HG02642 (cell line): ENCODE data around the gene ZMAT1.
"Not testable (repeated sequence)": the region's sequence is repeated elsewhere in the genome, so short reads cannot be mapped to it uniquely, and the experiment has no call there.

Experiments used
- ATAC-seq: cut with Tn5 transposase; IDR thresholded peaks from one replicate; pipeline ENCODE4 v1.9.1; 2021; ENCODE audit warnings: mild to moderate bottlenecking; ENCODE audit not compliant: unreplicated experiment, poor library complexity

ZMAT1 gene

DNA sequence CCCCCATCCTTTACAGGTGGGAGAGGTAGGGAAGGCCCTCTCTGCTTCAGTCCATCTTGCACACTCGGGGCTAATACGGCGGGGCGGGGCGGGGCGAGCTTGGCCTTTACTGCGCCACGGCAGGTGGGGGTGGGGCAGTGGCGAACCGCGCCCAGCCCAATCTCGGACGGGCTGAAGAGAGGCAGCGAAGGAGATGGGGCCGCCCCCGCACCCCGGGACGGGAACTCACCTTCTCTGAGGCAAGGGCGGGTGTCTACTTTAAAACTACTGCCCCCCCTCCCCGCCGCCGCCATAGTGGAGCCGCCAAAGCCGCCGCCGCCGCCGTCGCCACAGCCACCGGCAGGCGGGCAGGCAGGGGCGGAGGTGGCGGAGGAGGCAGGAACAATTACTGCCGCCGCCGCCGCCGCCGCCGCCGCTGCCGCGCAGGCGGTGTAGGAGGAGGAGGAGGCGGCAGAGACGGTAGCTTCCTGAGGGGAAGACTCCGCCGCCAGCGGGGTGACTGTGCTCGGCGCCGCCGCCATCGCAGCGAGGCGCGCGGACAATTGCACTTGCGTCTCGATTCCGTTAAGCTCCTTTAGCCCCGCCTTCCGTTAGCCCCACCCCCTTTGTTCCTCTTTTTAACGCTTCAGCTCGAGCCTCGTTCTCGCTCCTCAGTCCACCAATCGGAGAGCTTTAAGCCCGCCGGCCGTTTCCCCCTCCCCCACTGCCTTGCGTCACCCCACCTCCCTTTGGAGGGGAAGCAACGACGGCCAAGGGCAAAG lies at the start of gene ZMAT1:
Gene ZMAT1, minus strand, starts transcription at position 540 of the 761 bp plus-strand sequence. Its CDS starts 19 bp downstream, at position 521.
- ATAC-seq: peak; percentile 94

DNA sequence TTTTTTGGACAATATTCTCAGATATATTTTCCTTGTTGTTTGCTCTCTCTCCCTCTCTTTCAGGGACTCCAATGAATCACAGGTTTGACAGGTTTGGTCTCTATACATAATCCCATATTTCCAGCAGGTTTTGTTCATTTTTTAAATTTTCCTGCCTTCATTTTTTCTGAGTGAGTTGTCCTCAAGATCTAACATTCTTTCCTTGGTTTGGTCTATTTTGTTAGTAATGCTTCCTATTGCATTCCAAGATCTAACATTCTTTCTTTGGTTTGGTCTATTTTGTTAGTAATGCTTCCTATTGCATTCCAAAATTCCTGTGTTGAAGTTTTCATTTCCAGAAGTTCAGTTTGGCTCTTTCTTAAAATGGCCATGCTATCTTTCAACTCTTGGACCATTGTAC lies 45.3 kb upstream of the ZMAT1 start:
- ATAC-seq: no peak

DNA sequence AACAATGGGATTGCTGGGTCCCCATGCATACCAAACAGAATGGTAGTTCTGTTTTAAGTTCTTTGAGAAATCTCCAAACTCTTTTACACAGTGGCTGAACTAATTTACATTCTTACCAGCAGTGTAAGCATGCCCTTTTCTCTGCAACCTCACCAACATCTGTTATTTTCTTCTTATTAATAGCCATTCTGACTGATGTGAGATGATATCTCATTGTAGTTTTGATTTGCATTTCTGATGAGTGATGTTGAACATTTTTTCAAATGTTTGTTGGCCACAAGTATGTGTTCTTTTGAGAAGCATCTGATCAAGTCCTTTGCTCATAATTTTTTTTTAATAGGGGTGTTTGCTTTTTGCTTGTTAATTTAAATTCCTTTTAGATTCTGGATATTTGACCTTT lies 41.2 kb upstream of the ZMAT1 start:
- no peak for ATAC-seq

DNA sequence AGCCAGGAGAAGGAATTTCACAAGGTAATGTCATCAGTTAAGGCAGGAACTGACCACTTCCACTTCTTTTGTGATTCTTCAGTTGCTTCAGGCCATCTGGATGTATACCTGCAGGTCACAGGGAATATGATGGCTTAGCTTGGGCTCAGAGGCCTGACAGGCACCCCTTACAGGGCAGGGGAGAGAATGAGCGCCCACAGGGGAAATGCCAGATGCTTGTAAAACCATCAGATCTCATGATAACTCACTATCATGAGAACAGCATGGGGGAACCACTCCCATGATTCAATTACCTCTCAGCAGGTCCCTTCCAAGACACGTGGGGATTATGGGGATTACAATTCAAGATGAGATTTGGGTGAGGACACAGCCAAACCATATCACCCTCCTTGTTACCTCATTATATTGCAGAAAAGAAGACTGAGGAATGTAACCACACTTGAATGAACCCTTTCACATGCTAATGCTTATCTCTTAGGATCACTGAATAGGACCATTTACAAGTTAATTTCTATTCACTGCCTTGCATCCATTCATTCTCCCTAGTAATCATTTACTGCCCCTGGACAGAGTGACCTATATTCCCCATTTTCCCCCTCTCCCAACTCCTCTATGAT lies 33.2 kb upstream of the ZMAT1 start:
- ATAC-seq: not testable (repeated sequence)

DNA sequence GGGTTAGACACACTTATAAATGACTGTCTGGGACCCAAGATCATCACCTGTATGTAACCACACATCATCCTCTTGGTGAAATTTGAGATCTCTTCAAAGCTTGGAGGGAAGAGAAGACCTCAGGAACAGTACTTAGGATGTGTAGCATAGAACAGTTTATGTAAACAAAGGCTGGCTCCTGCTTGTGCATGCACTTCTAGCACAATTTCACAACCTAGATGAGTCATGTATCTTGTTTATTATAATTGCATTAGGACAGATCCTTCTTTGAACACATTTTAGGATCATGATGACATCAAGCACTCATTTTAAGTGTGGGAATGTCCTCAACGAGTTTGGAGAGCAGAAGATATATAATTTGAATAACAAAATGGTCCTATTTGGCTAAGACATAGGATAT lies 26.3 kb upstream of the ZMAT1 start:
- no peak for ATAC-seq

DNA sequence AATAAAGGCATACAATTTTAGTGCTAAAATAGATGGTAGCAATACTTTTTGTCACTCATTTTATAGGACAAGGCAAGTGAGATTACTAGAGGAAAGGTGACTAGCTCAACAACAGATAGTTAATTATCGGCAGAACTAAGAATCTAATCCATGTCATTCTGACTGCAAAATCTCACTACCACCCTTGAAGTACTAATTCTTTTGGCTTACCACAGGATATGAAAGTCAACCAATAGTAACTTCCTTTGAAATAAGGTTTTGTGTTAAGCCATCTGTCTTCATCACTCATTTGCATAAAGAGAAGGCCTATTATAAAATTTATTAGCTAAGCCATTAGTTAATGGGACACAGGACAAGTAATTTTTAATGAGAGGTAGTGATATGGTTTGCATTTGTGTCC lies 25.3 kb upstream of the ZMAT1 start:
- ATAC-seq: no peak

DNA sequence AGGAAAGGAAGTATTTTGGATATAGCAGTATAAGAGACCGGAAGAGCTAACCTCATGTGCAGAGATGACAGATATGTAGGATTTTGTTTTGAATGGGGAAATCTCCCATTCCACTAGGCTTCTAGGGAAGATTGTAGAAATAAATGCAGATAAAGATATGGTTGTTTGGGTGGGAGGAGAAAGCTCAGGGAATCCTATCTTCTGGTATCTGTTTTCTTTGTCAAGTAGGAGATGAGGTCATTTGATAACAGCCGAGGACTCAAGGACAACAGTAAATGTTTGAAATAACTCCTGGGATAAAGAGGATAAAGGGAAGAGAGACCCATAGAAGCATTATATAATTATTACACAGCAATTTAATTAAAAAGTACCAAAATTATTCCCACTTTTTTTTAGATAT lies 24.7 kb upstream of the ZMAT1 start:
- no peak for ATAC-seq

DNA sequence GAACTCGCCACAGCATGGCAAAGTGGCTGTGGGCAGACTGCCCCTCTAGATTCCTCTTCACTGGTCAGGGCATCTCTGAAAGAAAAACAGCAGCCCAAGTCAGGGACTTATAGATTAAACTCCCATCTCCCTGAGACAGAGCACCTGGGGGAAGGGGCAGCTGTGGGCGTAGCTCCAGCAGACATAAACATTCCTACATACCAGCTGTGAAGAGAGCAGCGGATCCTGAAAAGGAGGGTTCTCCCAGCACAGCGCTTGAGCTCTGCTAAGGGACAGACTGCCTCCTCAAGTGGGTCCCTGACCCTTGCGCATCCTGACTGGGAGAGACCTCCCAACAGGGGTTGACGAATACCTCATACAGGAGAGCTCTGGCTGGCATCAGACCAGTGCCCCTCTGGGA lies 18.8 kb upstream of the ZMAT1 start:
- no peak for ATAC-seq

DNA sequence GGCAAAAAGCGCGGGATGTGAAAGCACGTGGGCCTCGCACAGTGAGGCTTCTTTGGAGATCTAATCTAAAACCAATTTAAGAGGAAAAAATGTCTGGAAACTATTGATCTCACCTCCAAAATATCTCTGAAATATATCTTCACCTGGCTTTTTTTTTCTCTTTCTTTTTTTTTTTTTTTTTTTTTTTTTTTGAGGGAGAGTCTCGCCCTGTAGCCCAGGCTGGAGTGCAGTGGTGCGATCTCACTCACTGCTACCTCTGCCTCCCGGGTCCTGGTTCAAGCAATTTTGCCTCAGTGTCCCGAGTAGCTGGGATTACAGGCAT lies 383 bp upstream of the ZMAT1 start:
- no peak for ATAC-seq

DNA sequence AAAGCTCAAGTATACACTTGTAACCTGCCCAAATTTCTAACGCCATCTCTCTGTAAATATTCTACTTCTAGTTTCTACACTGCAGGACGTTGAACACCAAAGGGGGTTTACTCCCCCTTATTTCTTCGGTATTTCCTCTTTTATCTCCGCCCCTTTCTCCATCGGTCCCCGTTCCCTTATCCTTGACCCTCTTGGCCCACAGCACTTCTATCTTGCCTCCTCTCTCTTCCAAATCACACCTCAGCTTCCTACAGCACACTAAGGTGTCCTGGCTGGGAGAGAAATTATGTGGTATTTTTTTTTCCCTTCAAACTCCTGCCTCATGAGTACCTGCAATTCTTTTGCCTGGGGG lies 715 bp downstream of the ZMAT1 start:
- peak; percentile 8 for ATAC-seq

DNA sequence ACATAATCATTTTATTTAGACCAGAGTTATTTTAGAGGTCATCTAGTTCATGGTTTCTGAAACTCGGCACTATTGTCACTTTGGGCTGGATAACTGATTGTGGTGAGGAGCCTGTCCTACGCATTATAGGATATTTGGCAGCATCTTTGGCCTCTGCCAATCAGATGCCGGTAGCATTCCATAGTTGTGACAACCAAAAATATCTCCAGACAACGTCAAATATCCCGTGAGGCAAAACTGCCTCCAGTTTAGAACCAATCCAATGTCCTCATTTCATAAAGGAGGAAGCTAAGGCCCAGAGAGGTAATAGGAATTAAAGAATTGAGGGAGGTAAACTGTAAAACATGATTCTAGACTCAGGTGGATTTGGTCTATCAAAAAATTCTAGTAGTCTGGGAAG lies 6.1 kb downstream of the ZMAT1 start:
- ATAC-seq: no peak

DNA sequence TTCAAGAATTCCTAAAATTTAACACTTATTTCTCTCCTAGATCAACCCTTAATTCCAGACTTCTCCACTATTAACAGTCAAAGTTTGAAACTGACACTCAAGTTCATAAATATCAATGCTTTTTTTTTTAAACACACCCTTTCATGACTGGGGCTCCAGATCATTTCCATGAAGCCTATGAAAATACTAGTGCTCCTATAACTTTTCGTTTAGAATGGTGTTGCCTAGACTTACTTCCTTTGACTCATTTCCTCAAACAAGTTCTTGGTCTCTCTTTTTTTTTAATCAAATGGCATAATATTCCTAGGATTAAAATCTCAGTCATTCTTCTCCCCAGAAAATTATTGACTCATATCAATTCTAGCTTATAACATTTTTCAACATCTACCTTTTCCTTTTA lies 13.1 kb downstream of the ZMAT1 start:
- no peak for ATAC-seq

DNA sequence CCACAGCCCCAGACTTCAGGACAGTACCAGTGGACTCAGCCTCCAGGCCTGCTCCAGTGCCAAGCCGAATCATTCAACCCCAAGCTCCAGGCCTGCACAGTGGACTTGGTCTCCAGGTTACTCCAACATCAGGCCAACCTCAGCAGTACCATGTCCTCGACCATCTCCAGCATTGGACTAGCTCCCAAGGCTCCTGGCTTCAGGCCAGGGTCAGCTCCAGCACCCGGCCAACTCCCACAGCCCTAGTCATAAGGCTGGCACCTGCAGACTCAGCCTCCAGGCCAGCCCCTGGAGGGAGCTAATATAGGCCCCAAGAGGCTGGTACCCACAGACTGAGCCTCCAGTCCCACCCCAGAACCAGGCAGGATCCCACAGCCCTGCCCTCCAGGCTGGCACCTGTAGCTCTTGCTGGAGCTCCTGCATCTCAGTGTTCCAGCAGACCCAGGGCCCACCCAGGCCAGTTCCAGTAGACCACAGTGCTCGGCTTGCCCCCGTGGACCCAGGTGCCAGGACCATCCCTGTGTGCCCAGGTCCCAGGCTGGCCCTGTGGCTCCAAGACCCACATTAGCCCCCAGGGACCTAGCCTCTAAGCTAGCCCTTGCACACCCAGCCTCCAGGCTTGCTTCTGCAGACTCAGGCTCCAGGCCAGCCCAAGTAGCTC lies 25.6 kb downstream of the ZMAT1 start:
- no peak for ATAC-seq

DNA sequence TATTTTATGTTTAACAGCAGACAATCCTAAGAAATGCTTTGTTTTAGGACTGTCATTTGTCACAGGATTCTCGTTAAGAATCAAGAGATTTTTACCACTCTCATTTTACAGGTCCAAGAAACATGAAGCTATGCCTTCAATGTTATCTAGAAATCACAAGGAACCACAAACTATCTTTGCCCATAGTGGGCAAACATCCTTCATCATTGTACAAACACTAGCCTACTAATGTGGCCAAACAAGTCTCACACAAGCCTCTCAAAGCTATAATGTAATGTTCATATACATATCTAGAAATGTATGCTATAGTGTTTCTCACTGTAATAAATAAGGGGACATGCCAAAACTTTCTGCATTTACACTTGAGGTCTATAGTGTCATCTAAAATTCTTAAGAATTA lies 26.8 kb downstream of the ZMAT1 start:
- ATAC-seq: no peak
